IMR-90 (cell line): ENCODE measurements around the gene YKT6. TPM values are rescaled to one million over a fixed set of nuclear protein-coding genes. Genes with fewer than 3 reads are reported as not detected.
A peak's percentile ranks its signal among the peaks of the same experiment; 100 is the strongest.

Experiments
- ATAC-seq: fragments of 200-7000 bp; cut with Tn5 transposase; 2 replicates; pipeline ENCODE4 v1.9.1; 2020; ENCODE audit warnings: low read depth, mild to moderate bottlenecking, moderate library complexity
- BruUV-seq: library from RNA; stranded (reverse); fragments of 400-500 nt; replicated peaks from 2 replicates; lab custom pipeline; 2021; lab: Mats Ljungman, UMichigan
- CTCF ChIA-PET: fragments of 300-600 bp; formaldehyde crosslinking; extraction: SDS; loops from one replicate; lab custom pipeline; 2021; ENCODE audit warnings: antibody characterized with exemption; lab: Yijun Ruan, JAX
- POLR2A ChIA-PET: fragments of 300-600 bp; sonication (Branson Sonifier 250); formaldehyde crosslinking; loops from one replicate; lab custom pipeline; 2022; ENCODE audit warnings: antibody characterized with exemption; ENCODE audit not compliant: unreplicated experiment; lab: Charles Lee
- DNase-seq: peaks from one replicate; pipeline ENCODE4 v3.0.0; 2013
- H2AFZ ChIP-seq: replicated peaks from 2 replicates; pipeline ENCODE3; 2013; ENCODE audit warnings: low read length, mild to moderate bottlenecking; ENCODE audit not compliant: poor library complexity
- H2AK5ac ChIP-seq: 2 replicates; pipeline ENCODE4 v1.6.1; 2013; ENCODE audit warnings: low read depth, low read length, inconsistent platforms
- H2AK9ac ChIP-seq: replicated peaks from 2 replicates; pipeline ENCODE3; 2013; ENCODE audit warnings: mild to moderate bottlenecking, low read depth, low read length, moderate library complexity; ENCODE audit not compliant: poor library complexity
- H2BK120ac ChIP-seq: 2 replicates; pipeline ENCODE4 v1.6.1; 2013; ENCODE audit warnings: low read depth, low read length, inconsistent platforms
- H2BK15ac ChIP-seq: 3 replicates; pipeline ENCODE4 v1.6.1; 2013; ENCODE audit warnings: low read depth, low read length, inconsistent platforms
- H2BK20ac ChIP-seq: 2 replicates; pipeline ENCODE4 v1.6.1; 2013; ENCODE audit warnings: low read depth, mild to moderate bottlenecking, inconsistent platforms, low read length, moderate library complexity
- H2BK5ac ChIP-seq: 2 replicates; pipeline ENCODE4 v1.6.1; 2013; ENCODE audit warnings: mild to moderate bottlenecking, low read depth, low read length, inconsistent platforms; ENCODE audit not compliant: poor library complexity, severe bottlenecking
- H3K14ac ChIP-seq: replicated peaks from 2 replicates; pipeline ENCODE4 v1.6.1; 2013; ENCODE audit warnings: low read depth, low read length, inconsistent platforms
- H3K18ac ChIP-seq: 2 replicates; pipeline ENCODE4 v1.6.1; 2013; ENCODE audit warnings: low read depth, low read length, control low read depth
- H3K23ac ChIP-seq: 2 replicates; pipeline ENCODE4 v1.6.1; 2013; ENCODE audit warnings: low read depth, low read length, inconsistent platforms
- H3K27ac ChIP-seq: 2 replicates; pipeline ENCODE4 v1.5.1; 2013; ENCODE audit warnings: mild to moderate bottlenecking, control low read depth, low read length; ENCODE audit not compliant: insufficient read depth
- H3K27me3 ChIP-seq: 2 replicates; pipeline ENCODE4 v1.6.1; 2013; ENCODE audit warnings: low read length; ENCODE audit not compliant: control insufficient read depth, insufficient read depth
- H3K36me3 ChIP-seq: 2 replicates; pipeline ENCODE4 v1.6.1; 2013; ENCODE audit warnings: low read length, mixed read lengths; ENCODE audit not compliant: control insufficient read depth, insufficient read depth
- H3K4ac ChIP-seq: 2 replicates; pipeline ENCODE4 v1.6.1; 2013; ENCODE audit warnings: low read depth, low read length, inconsistent platforms
- H3K4me1 ChIP-seq: 2 replicates; pipeline ENCODE4 v1.6.1; 2013; ENCODE audit warnings: low read length, mixed read lengths; ENCODE audit not compliant: control insufficient read depth, insufficient read depth
- H3K4me2 ChIP-seq: 2 replicates; pipeline ENCODE4 v1.6.1; 2013; ENCODE audit warnings: low read depth, mild to moderate bottlenecking, control low read depth, low read length, moderate library complexity
- H3K4me3 ChIP-seq: 2 replicates; pipeline ENCODE4 v1.5.1; 2013; ENCODE audit warnings: low read depth, mild to moderate bottlenecking, control low read depth, low read length, moderate library complexity; ENCODE audit not compliant: insufficient read depth
- H3K56ac ChIP-seq: 2 replicates; pipeline ENCODE4 v1.6.1; 2013; ENCODE audit warnings: low read length, inconsistent platforms; ENCODE audit not compliant: insufficient read depth; ENCODE audit errors: extremely low read depth
- H3K79me1 ChIP-seq, 2 experiments: 2 replicates each; pipeline ENCODE4 v1.6.1; 2013; ENCODE audit warnings: low read length in 2 of 2, inconsistent platforms in 1 of 2, low read depth in 1 of 2
- H3K9ac ChIP-seq: 2 replicates; pipeline ENCODE4 v1.6.1; 2013; ENCODE audit warnings: low read depth, low read length, control low read depth
- H3K9me1 ChIP-seq: 2 replicates; pipeline ENCODE4 v1.6.1; 2013; ENCODE audit warnings: low read length, inconsistent platforms; ENCODE audit not compliant: insufficient read depth
- H3K9me3 ChIP-seq: 2 replicates; pipeline ENCODE4 v1.6.1; 2013; ENCODE audit warnings: low read length; ENCODE audit not compliant: control insufficient read depth, insufficient read depth
- H4K20me1 ChIP-seq: 2 replicates; pipeline ENCODE4 v1.6.1; 2013; ENCODE audit warnings: low read length, inconsistent platforms; ENCODE audit not compliant: insufficient read depth
- H4K5ac ChIP-seq: 2 replicates; pipeline ENCODE4 v1.6.1; 2013; ENCODE audit warnings: mild to moderate bottlenecking, low read depth, low read length, control low read depth
- H4K8ac ChIP-seq, 2 experiments: 2 replicates each; pipeline ENCODE4 v1.6.1; 2013; ENCODE audit warnings: low read depth in 2 of 2, low read length in 2 of 2, control low read depth in 1 of 2, inconsistent platforms in 1 of 2
- H4K91ac ChIP-seq: 2 replicates; pipeline ENCODE4 v1.6.1; 2013; ENCODE audit warnings: low read depth, low read length, inconsistent platforms; ENCODE audit not compliant: insufficient read depth
- BHLHE40 ChIP-seq: fragments of 150-350 bp; IDR thresholded peaks from 2 replicates; pipeline ENCODE4 v1.6.1; 2016; ENCODE audit warnings: mild to moderate bottlenecking, low read depth, low read length
- MAFK ChIP-seq: IDR thresholded peaks from 2 replicates; pipeline ENCODE4 v1.6.1; 2012; ENCODE audit warnings: low read depth, low read length, improper control_type of control experiment
- NFE2L2 ChIP-seq: fragments of 150-350 bp; IDR thresholded peaks from 2 replicates; pipeline ENCODE4 v1.6.1; 2016; ENCODE audit warnings: low read depth, mild to moderate bottlenecking, low read length
- POLR2A ChIP-seq: IDR thresholded peaks from 2 replicates; pipeline ENCODE4 v1.6.1; 2012; ENCODE audit warnings: mild to moderate bottlenecking, low read depth, low read length
- RAD21 ChIP-seq: IDR thresholded peaks from 2 replicates; pipeline ENCODE4 v1.6.1; 2012; ENCODE audit warnings: low read length, improper control_type of control experiment
- RCOR1 ChIP-seq: IDR thresholded peaks from 2 replicates; pipeline ENCODE4 v1.6.1; 2012; ENCODE audit warnings: mild to moderate bottlenecking, low read length, improper control_type of control experiment; ENCODE audit not compliant: insufficient replicate concordance
- SMC3 ChIP-seq: fragments of 150-350 bp; IDR thresholded peaks from 2 replicates; pipeline ENCODE4 v1.6.1; 2016; ENCODE audit warnings: low read depth, mild to moderate bottlenecking, antibody characterized with exemption, low read length, moderate library complexity
- WGBS, 2 experiments: methylation state at CpG; one replicate each; pipeline versions ENCODE4 v1.1.5 to v1.1.7; 2013; ENCODE audit warnings: missing lambda C conversion rate in 2 of 2; ENCODE audit not compliant: insufficient read length in 1 of 2; ENCODE audit errors: extremely low coverage in 2 of 2; 5-methylcytosine and 5-hydroxymethylcytosine counted together
- dilution Hi-C: fragments of 300-500 bp; cut with HindIII; formaldehyde crosslinking; loops from one replicate; pipeline ENCODE4 v1.14.3; 2018; ENCODE audit warnings: low sequenced_read_pairs; ENCODE audit not compliant: unreplicated experiment
- in situ Hi-C: fragments of 300-500 bp; cut with MboI; formaldehyde crosslinking; loops from 3 replicates; pipeline ENCODE4 v1.14.3; 2019; ENCODE audit warnings: low sequenced_read_pairs, inconsistent platforms, mixed read lengths
- intact Hi-C: fragments of 100-400 bp; cut with micrococcal nuclease; formaldehyde crosslinking; loops from 2 replicates; pipeline ENCODE4 v1.10.0; 2022
- polyA plus RNA-seq, 3 experiments: library from polyadenylated mRNA; depleted of rRNA; stranded (reverse); fragments of >200 nt; gene quantifications; 2 replicates each; pipeline ENCODE4 v1.2.3, GENCODE V29; 2012; ENCODE audit warnings: low replicate concordance in 1 of 3
- total RNA-seq: library from RNA; depleted of rRNA; stranded (reverse); fragments of >200 nt; gene quantifications from 2 replicates; pipeline ENCODE4 v1.2.3, GENCODE V29; 2012
- TF ChIP-seq, protein P1 (sequence below): conservative IDR thresholded peaks from 2 replicates; pipeline ENCODE4 v1.5.1; 2012; ENCODE audit warnings: mild to moderate bottlenecking, low read depth, low read length, improper control_type of control experiment

YKT6 gene
- total and polyA plus RNA-seq, 2 of the 4 experiments (the other 2 are of a cell fraction) = 115 to 120 TPM

DNA sequence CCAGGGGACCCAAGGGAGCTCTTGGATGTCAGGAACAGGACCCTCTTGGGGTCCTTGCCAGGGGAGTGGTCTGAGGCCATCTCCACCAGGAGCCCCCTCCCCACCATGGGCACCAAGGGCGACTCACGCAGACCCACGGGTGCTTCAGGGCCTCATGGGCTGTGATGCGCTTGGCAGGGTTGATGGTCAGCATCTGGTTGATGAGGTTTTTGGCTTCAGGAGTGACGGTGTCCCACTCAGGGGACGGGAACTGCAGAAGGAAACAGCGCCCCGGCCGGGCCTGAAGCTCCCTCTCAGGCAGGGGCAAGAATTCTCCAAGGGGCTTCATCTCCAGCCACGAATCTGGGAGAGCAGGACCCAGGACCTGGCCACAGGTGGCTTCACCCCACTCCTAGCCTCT is 41.3 kb downstream of the YKT6 start (continued):
- TF ChIP-seq BHLHE40 (no peak), RCOR1 (no peak)

DNA sequence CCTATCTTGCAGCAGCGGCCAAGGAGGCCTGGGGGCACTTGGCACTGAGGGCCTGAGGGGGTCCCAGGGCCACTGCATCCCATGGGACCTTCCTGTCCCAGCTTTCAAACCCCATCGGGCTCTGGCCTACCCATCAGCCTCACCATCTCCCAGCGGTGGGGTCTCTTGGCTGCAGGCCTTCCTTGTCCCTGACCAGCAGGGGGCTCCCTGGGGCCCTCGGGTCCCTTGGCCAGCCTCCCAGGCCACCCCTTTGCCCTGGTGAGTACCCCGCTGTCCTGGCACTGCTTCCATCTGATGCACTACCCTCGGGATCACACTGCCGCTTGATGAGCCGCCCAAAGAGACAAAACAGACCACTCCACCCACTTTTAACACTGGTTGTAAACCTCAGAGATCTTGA is 43.5 kb downstream of the YKT6 start:
- Histone ChIP-seq H3K4ac (no peak overlapping the region), H3K9me1 (peaks cover 5% of the 10 kb centered on the region), H4K8ac (no peak overlapping the region), H2AFZ (no peak overlapping the region), H3K4me1 (no peaks in the 10 kb centered on the region), H4K5ac (no peak overlapping the region), H3K79me1 (no peaks in the 10 kb centered on the region), H3K36me3 (no peaks in the 10 kb centered on the region), H2BK20ac (no peak overlapping the region), H3K27me3 (peaks cover 4% of the 10 kb centered on the region; the same call in 1 of the 2 replicates), H3K27ac (no peak overlapping the region), H4K20me1 (no peaks in the 10 kb centered on the region), H2AK5ac (no peak overlapping the region), H3K9ac (no peak overlapping the region), H3K23ac (no peak overlapping the region), H2BK5ac (no peak overlapping the region), H4K91ac (no peak overlapping the region), H3K4me3 (no peak overlapping the region), H3K14ac (no peak overlapping the region), H2BK120ac (no peak overlapping the region), H2BK15ac (no peak overlapping the region), H3K9me3 (no peaks in the 10 kb centered on the region), H2AK9ac (no peak overlapping the region), H3K18ac (no peak overlapping the region), H3K4me2 (no peak overlapping the region), H3K56ac (no peak overlapping the region)
- 75% methylated on average over 5 of the region's 8 CpGs; no CpG with 5 or more reads in 1 of the 2 experiments for WGBS, 2 experiments
- CTCF ChIA-PET = interaction anchor here (0.6 kb wide), 1 partner anchor 81 kb away, joined by 3 read pairs; no protein-coding TSS in a partner anchor
- ATAC-seq (no peak), DNase-seq (no peak)
- dilution Hi-C loops (no loop called here), intact Hi-C loops (no loop called here), in situ Hi-C loops (loop anchor here (5.0 to 10.0 kb wide), 2 partner anchors 233 to 321 kb away; no protein-coding TSS in a partner anchor)
- no TSS peak for BruUV-seq
- POLR2A ChIA-PET = no interaction called here
- TF ChIP-seq SMC3 (peak; percentile 48), NFE2L2 (no peak), MAFK (no peak), POLR2A (no peak), RAD21 (peak; percentile 41)
- TF ChIP-seq, protein P1, sequence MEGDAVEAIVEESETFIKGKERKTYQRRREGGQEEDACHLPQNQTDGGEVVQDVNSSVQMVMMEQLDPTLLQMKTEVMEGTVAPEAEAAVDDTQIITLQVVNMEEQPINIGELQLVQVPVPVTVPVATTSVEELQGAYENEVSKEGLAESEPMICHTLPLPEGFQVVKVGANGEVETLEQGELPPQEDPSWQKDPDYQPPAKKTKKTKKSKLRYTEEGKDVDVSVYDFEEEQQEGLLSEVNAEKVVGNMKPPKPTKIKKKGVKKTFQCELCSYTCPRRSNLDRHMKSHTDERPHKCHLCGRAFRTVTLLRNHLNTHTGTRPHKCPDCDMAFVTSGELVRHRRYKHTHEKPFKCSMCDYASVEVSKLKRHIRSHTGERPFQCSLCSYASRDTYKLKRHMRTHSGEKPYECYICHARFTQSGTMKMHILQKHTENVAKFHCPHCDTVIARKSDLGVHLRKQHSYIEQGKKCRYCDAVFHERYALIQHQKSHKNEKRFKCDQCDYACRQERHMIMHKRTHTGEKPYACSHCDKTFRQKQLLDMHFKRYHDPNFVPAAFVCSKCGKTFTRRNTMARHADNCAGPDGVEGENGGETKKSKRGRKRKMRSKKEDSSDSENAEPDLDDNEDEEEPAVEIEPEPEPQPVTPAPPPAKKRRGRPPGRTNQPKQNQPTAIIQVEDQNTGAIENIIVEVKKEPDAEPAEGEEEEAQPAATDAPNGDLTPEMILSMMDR = peak; percentile 40
